K562 (cell line): ENCODE data around the gene RPL15. TPM values are rescaled to one million over a fixed set of nuclear protein-coding genes. Genes with fewer than 3 reads are reported as not detected.

ENCODE experiments used
- ATF1 ChIP-seq, 2 experiments: fragments of 450-650 bp in 1 of 2; IDR thresholded peaks; 2 replicates each; pipeline ENCODE4 v1.6.1; 2016; ENCODE audit warnings: missing compliant biosample characterization in 1 of 2, missing genetic modification characterization in 1 of 2
- CBFA2T2 ChIP-seq: fragments of 450-650 bp; conservative IDR thresholded peaks from 2 replicates; pipeline ENCODE4 v1.6.1; 2017; ENCODE audit warnings: mild to moderate bottlenecking
- E2F4 ChIP-seq: sonication (generic); formaldehyde crosslinking; IDR thresholded peaks from 2 replicates; pipeline ENCODE4 v1.8.0; 2022; ENCODE audit warnings: mild to moderate bottlenecking, low read depth, missing genetic modification reagents
- EZH2 ChIP-seq: IDR thresholded peaks from 2 replicates; pipeline ENCODE4 v1.6.1; 2012; ENCODE audit warnings: low read depth, mild to moderate bottlenecking, inconsistent platforms, low read length, borderline replicate concordance
- GABPB1 ChIP-seq: sonication (generic); formaldehyde crosslinking; IDR thresholded peaks from 2 replicates; pipeline ENCODE4 v1.8.0; 2022; ENCODE audit warnings: mild to moderate bottlenecking, missing genetic modification reagents
- GTF2F1 ChIP-seq: IDR thresholded peaks from 2 replicates; pipeline ENCODE4 v1.6.1; 2011; ENCODE audit warnings: low read depth, low read length, improper control_type of control experiment
- HNRNPL ChIP-seq: fragments of 200-400 bp; formaldehyde crosslinking; IDR thresholded peaks from 2 replicates; pipeline ENCODE4 v1.6.1; 2017; ENCODE audit warnings: low read depth, mild to moderate bottlenecking, low read length
- HOXB6 ChIP-seq: fragments of 250-450 bp; sonication (Bioruptor Pico); IDR thresholded peaks from 2 replicates; pipeline ENCODE4 v1.5.1; 2022; ENCODE audit warnings: mild to moderate bottlenecking, borderline replicate concordance
- KDM5B ChIP-seq: fragments of 200-600 bp; sonication (generic); IDR thresholded peaks from 2 replicates; pipeline ENCODE4 v1.6.1; 2012; ENCODE audit warnings: low read depth, mild to moderate bottlenecking, moderate library complexity, low read length, control low read depth, inconsistent platforms; ENCODE audit not compliant: insufficient replicate concordance
- KLF10 ChIP-seq: fragments of 250-450 bp; sonication (Bioruptor Pico); IDR thresholded peaks from 2 replicates; pipeline ENCODE4 v1.6.1; 2021; ENCODE audit warnings: matching md5 sums
- LARP7 ChIP-seq: fragments of 450-650 bp; IDR thresholded peaks from 2 replicates; pipeline ENCODE4 v1.6.1; 2016
- POLR2G ChIP-seq: fragments of 200-400 bp; formaldehyde crosslinking; IDR thresholded peaks from 2 replicates; pipeline ENCODE4 v1.6.1; 2017; ENCODE audit warnings: low read depth, mild to moderate bottlenecking, antibody characterized with exemption, low read length, moderate library complexity
- SRF ChIP-seq, 2 experiments: fragments of 250-450, 450-650 bp in 1 of 2; sonication (Bioruptor Pico) in 1 of 2; sonication (generic) in 1 of 2; formaldehyde crosslinking; IDR thresholded peaks; 2 replicates each; pipeline versions ENCODE4 v1.5.0 to v1.5.1; 2020 to 2022; ENCODE audit warnings: mild to moderate bottlenecking in 1 of 2, missing genetic modification reagents in 1 of 2
- TCFL5 ChIP-seq: fragments of 250-450 bp; sonication (Bioruptor Pico); conservative IDR thresholded peaks from 2 replicates; pipeline ENCODE4 v1.6.1; 2021; ENCODE audit warnings: mild to moderate bottlenecking, moderate library complexity, matching md5 sums
- XRCC3 ChIP-seq: fragments of 450-650 bp; IDR thresholded peaks from 2 replicates; pipeline ENCODE4 v1.6.1; 2017; ENCODE audit warnings: mild to moderate bottlenecking, moderate library complexity
- ZKSCAN3 ChIP-seq: fragments of 250-450 bp; sonication (Bioruptor Pico); IDR thresholded peaks from 2 replicates; pipeline ENCODE4 v1.4.0; 2020
- polyA plus RNA-seq, 8 experiments: library from polyadenylated mRNA; depleted of rRNA in 4 of 8; stranded (reverse) in 5 of 8; unstranded in 3 of 8; fragments of >200 nt; fragmentation: Nextera tagmentation in 2 of 8; fragmentation: Illumina TruSeq in 1 of 8; extraction: Ambion mirVana in 2 of 8; extraction: Trizol in 1 of 8; gene quantifications; 2 replicates each; pipeline versions ENCODE4 v1.2.1 to v1.2.3, GENCODE V29; 2011 to 2014; ENCODE audit warnings: inconsistent platforms in 1 of 8, missing spikeins in 1 of 8
- total RNA-seq, 7 experiments: library from RNA; depleted of rRNA in 6 of 7; stranded (reverse); fragments of >200 nt in 6 of 7; fragmentation: Illumina TruSeq in 2 of 7; extraction: Trizol in 2 of 7; gene quantifications; 2 replicates each; pipeline versions ENCODE4 v1.2.1 to v1.2.3, GENCODE V29; 2011 to 2021; ENCODE audit warnings: low replicate concordance in 1 of 7
- TF ChIP-seq, protein P1 (sequence below): IDR thresholded peaks from 2 replicates; pipeline ENCODE4 v1.6.1; 2016; ENCODE audit warnings: missing genetic modification characterization, missing compliant biosample characterization
- TF ChIP-seq, protein P2 (sequence below): fragments of 450-650 bp; IDR thresholded peaks from 2 replicates; pipeline ENCODE4 v1.6.1; 2016; ENCODE audit warnings: missing biosample characterization, missing genetic modification characterization
- TF ChIP-seq, protein P3 (sequence below): sonication (generic); formaldehyde crosslinking; IDR thresholded peaks from 2 replicates; pipeline ENCODE4 v1.8.1; 2023; ENCODE audit warnings: mild to moderate bottlenecking, missing genetic modification reagents
- TF ChIP-seq, protein P4 (sequence below): fragments of 250-450 bp; sonication (Bioruptor Pico); IDR thresholded peaks from 2 replicates; pipeline ENCODE4 v1.4.0; 2020; ENCODE audit warnings: mild to moderate bottlenecking

The RPL15 gene
- total and polyA plus RNA-seq, 9 of the 15 experiments (the other 6 are each of a cell fraction or from before 2014, with no cell fraction given) = 2,393 to 8,850 (median 3,928) TPM

GRCh38 chr3:23916886-23917678 is at the start of gene RPL15, which contains the start of gene NKIRAS1 (continued):
- TF ChIP-seq, protein P1, sequence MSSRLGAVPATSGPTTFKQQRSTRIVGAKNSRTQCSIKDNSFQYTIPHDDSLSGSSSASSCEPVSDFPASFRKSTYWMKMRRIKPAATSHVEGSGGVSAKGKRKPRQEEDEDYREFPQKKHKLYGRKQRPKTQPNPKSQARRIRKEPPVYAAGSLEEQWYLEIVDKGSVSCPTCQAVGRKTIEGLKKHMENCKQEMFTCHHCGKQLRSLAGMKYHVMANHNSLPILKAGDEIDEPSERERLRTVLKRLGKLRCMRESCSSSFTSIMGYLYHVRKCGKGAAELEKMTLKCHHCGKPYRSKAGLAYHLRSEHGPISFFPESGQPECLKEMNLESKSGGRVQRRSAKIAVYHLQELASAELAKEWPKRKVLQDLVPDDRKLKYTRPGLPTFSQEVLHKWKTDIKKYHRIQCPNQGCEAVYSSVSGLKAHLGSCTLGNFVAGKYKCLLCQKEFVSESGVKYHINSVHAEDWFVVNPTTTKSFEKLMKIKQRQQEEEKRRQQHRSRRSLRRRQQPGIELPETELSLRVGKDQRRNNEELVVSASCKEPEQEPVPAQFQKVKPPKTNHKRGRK (tag) = no peak
- TF ChIP-seq LARP7 (peak; percentile 55; the same call in 1 of the 2 replicates), CBFA2T2 (no peak), KDM5B (peak; percentile 100), GABPB1 (CRISPR knock-in tag) (peak; percentile 99), XRCC3 (no peak), HOXB6 (CRISPR knock-in tag) (no peak), TCFL5 (no peak), GTF2F1 (peak; percentile 93), HNRNPL (no peak), ATF1 (CRISPR knock-in tag; IDR thresholded peaks at IDR 0.05) (no peak), ATF1 (tag; IDR thresholded peaks at IDR 0.05) (peak; percentile 84), KLF10 (CRISPR knock-in tag) (no peak), E2F4 (CRISPR knock-in tag) (peak; percentile 72), EZH2 (no peak), POLR2G (peak; percentile 98), SRF (CRISPR knock-in tag; IDR thresholded peaks at IDR 0.05) (peak; percentile 24 to 80; a peak in 2 of 4 replicates), ZKSCAN3 (no peak)
- TF ChIP-seq, protein P2, sequence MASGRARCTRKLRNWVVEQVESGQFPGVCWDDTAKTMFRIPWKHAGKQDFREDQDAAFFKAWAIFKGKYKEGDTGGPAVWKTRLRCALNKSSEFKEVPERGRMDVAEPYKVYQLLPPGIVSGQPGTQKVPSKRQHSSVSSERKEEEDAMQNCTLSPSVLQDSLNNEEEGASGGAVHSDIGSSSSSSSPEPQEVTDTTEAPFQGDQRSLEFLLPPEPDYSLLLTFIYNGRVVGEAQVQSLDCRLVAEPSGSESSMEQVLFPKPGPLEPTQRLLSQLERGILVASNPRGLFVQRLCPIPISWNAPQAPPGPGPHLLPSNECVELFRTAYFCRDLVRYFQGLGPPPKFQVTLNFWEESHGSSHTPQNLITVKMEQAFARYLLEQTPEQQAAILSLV (tag) = no peak
- TF ChIP-seq, protein P3, sequence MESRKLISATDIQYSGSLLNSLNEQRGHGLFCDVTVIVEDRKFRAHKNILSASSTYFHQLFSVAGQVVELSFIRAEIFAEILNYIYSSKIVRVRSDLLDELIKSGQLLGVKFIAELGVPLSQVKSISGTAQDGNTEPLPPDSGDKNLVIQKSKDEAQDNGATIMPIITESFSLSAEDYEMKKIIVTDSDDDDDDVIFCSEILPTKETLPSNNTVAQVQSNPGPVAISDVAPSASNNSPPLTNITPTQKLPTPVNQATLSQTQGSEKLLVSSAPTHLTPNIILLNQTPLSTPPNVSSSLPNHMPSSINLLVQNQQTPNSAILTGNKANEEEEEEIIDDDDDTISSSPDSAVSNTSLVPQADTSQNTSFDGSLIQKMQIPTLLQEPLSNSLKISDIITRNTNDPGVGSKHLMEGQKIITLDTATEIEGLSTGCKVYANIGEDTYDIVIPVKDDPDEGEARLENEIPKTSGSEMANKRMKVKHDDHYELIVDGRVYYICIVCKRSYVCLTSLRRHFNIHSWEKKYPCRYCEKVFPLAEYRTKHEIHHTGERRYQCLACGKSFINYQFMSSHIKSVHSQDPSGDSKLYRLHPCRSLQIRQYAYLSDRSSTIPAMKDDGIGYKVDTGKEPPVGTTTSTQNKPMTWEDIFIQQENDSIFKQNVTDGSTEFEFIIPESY (CRISPR knock-in tag) = peak; percentile 79
- TF ChIP-seq, protein P4, sequence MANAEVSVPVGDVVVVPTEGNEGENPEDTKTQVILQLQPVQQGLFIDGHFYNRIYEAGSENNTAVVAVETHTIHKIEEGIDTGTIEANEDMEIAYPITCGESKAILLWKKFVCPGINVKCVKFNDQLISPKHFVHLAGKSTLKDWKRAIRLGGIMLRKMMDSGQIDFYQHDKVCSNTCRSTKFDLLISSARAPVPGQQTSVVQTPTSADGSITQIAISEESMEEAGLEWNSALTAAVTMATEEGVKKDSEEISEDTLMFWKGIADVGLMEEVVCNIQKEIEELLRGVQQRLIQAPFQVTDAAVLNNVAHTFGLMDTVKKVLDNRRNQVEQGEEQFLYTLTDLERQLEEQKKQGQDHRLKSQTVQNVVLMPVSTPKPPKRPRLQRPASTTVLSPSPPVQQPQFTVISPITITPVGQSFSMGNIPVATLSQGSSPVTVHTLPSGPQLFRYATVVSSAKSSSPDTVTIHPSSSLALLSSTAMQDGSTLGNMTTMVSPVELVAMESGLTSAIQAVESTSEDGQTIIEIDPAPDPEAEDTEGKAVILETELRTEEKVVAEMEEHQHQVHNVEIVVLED = peak; percentile 68
